ENCODE data around the gene GPATCH2. TPM values are rescaled to one million over a fixed set of nuclear protein-coding genes. Genes with fewer than 3 reads are reported as not detected.

GPATCH2 gene
- 11.3 and 12.0 TPM in 2 replicates for total RNA-seq

- intact Hi-C loops (cut with micrococcal nuclease): loop anchor here (1.0 to 10.0 kb wide), 5 partner anchors 10 to 1542 kb away; partner anchors contain the start of genes LYPLAL1 and RRP15
Measured at GRCh38 chr1:217630711-217631591, at the start of gene GPATCH2, which contains the start of gene SPATA17. TSS of gene GPATCH2 (minus strand) at chr1:217631090. CDS start at chr1:217630971, 119 bp downstream. TSS of gene SPATA17 (plus strand) at chr1:217631344. CDS start at chr1:217631379, 35 bp downstream.

GRCh38 chr1:217674028-217674729 lies 43.3 kb upstream of the GPATCH2 start:
- intact Hi-C loops (cut with micrococcal nuclease): no loop called here

GRCh38 chr1:217673387-217673786 lies 42.5 kb upstream of the GPATCH2 start:
- intact Hi-C loops (cut with micrococcal nuclease): no loop called here

GRCh38 chr1:217668351-217668940 lies 37.6 kb upstream of the GPATCH2 start:
- intact Hi-C loops (cut with micrococcal nuclease): no loop called here

GRCh38 chr1:217661407-217661806 lies 30.5 kb upstream of the GPATCH2 start:
- intact Hi-C loops (cut with micrococcal nuclease): no loop called here

GRCh38 chr1:217660353-217661062 lies 29.6 kb upstream of the GPATCH2 start:
- intact Hi-C loops (cut with micrococcal nuclease): no loop called here

GRCh38 chr1:217650674-217651073 lies 19.8 kb upstream of the GPATCH2 start:
- intact Hi-C loops (cut with micrococcal nuclease): no loop called here

- intact Hi-C loops (cut with micrococcal nuclease): no loop called here
Measured at GRCh38 chr1:217647791-217648190, 16.9 kb upstream of the GPATCH2 start.

GRCh38 chr1:217642455-217642854 lies 11.6 kb upstream of the GPATCH2 start:
- intact Hi-C loops (cut with micrococcal nuclease): no loop called here

- intact Hi-C loops (cut with micrococcal nuclease): no loop called here
Measured at GRCh38 chr1:217627431-217627830, 3.5 kb downstream of the GPATCH2 start.

- intact Hi-C loops (cut with micrococcal nuclease): no loop called here
Measured at GRCh38 chr1:217626321-217626720, 4.6 kb downstream of the GPATCH2 start.

- intact Hi-C loops (cut with micrococcal nuclease): no loop called here
Measured at GRCh38 chr1:217622042-217622441, 8.8 kb downstream of the GPATCH2 start.

- intact Hi-C loops (cut with micrococcal nuclease): loop anchor here (1.0 kb wide), 1 partner anchor 10 kb away; the partner anchor contains the start of genes GPATCH2 and SPATA17
Measured at GRCh38 chr1:217620814-217621213, 10.1 kb downstream of the GPATCH2 start.

GRCh38 chr1:217617126-217617525 lies 13.8 kb downstream of the GPATCH2 start:
- intact Hi-C loops (cut with micrococcal nuclease): no loop called here

GRCh38 chr1:217614200-217614712 lies 16.6 kb downstream of the GPATCH2 start:
- intact Hi-C loops (cut with micrococcal nuclease): no loop called here

- intact Hi-C loops (cut with micrococcal nuclease): no loop called here
Measured at GRCh38 chr1:217605390-217605789, 25.5 kb downstream of the GPATCH2 start.

GRCh38 chr1:217602380-217602779 lies 28.5 kb downstream of the GPATCH2 start:
- intact Hi-C loops (cut with micrococcal nuclease): no loop called here

GRCh38 chr1:217599154-217599553 lies 31.7 kb downstream of the GPATCH2 start:
- intact Hi-C loops (cut with micrococcal nuclease): no loop called here

- intact Hi-C loops (cut with micrococcal nuclease): no loop called here
Measured at GRCh38 chr1:217590598-217590997, 40.3 kb downstream of the GPATCH2 start.

GRCh38 chr1:217586586-217586985 lies 44.3 kb downstream of the GPATCH2 start:
- intact Hi-C loops (cut with micrococcal nuclease): no loop called here

- intact Hi-C loops (cut with micrococcal nuclease): no loop called here
Measured at GRCh38 chr1:217585577-217585976, 45.3 kb downstream of the GPATCH2 start.

Measured in T-helper 1 cell treated with Interleukin-12 subunit alpha and Interleukin-12 subunit beta and Interleukin-4 antibody, amounts not matched to agents 30 ng/mL and 1 ng/mL, for 36 hours (primary cell).